Fibroblast of pulmonary artery (primary cell): ENCODE results near the gene MMP28.
A peak's percentile ranks its signal among the peaks of the same experiment; 100 is the strongest.

Experiments used
- DNase-seq: peaks from one replicate; pipeline ENCODE4 v3.0.0-alpha.2; 2010; ENCODE audit warnings: low read depth
- H3K4me3 ChIP-seq: replicated peaks from 2 replicates; pipeline ENCODE4 v1.5.1; 2011; ENCODE audit warnings: low read depth, mild to moderate bottlenecking, control low read depth, low read length, moderate library complexity
- TF ChIP-seq, protein P1 (sequence below): IDR thresholded peaks from 2 replicates; pipeline ENCODE4 v1.5.1; 2011; ENCODE audit warnings: mild to moderate bottlenecking, control low read depth, low read length, inconsistent platforms; ENCODE audit errors: missing control alignments

The MMP28 gene

GRCh38 chr17:35821308-35821707 lies 25.9 kb upstream of the MMP28 start:
- H3K4me3 ChIP-seq, result no peak overlapping the region
- TF ChIP-seq, protein P1, sequence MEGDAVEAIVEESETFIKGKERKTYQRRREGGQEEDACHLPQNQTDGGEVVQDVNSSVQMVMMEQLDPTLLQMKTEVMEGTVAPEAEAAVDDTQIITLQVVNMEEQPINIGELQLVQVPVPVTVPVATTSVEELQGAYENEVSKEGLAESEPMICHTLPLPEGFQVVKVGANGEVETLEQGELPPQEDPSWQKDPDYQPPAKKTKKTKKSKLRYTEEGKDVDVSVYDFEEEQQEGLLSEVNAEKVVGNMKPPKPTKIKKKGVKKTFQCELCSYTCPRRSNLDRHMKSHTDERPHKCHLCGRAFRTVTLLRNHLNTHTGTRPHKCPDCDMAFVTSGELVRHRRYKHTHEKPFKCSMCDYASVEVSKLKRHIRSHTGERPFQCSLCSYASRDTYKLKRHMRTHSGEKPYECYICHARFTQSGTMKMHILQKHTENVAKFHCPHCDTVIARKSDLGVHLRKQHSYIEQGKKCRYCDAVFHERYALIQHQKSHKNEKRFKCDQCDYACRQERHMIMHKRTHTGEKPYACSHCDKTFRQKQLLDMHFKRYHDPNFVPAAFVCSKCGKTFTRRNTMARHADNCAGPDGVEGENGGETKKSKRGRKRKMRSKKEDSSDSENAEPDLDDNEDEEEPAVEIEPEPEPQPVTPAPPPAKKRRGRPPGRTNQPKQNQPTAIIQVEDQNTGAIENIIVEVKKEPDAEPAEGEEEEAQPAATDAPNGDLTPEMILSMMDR, result no peak
- DNase-seq, result no peak

DNA sequence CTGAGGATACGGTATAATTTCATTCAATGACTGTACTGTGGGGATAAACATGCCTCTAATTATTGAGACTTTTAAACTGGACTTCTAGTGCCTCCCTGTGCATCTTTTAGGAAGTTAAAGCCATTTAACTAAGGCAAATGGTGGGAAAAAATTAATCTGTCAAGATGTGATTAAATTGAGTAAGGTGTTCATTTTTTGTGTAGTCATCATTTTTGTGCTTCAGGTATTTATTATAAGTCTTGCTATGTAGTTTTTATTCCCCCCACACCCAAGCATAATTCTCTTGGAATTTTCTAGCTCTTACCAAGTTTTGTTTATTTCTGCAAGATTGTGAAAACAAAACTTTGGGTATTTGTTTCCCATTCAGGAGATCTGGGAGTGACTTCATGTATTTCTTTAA lies 24.0 kb upstream of the MMP28 start:
- no peak overlapping the region for H3K4me3 ChIP-seq
- TF ChIP-seq, protein P1, result no peak
- no peak for DNase-seq

DNA sequence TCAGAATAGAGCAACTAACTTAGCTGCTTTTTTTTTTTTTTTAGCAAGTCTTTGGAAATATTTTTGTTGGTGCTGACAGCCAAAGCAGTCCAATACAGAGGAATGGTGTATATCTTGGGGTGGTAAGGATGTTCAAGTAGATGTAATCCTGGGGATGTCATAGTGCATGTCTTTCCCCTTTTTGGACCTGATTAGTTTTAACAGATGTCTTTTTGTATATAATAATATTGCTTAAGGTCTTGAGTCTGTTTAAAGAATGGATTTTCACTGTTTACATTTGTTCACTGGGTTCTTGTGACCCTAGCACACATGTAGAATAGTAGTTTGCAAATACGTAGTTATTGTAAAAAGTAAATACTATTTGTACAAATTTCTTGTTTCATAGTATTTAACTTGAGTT lies 21.8 kb upstream of the MMP28 start:
- DNase-seq, result no peak
- H3K4me3 ChIP-seq, result no peak overlapping the region
- TF ChIP-seq, protein P1, result no peak

DNA sequence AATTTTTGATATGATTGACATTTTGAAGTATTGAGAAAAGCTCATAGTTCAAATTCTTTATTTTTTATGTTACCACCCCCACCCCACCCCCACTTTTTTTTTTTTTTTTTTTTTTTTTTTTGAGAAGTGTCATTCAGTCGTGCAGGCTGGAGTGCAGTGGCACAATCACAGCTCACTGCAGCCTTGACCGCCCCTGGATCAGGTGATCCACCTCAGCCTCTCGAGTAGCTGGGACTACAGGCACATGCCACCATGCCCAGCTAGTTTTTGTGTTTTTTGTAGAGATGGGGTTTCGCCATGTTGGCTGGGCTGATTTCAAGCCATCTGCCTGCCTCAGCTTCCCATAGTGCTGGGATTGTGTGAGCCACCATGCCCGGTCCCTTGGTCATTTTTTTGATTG lies 21.3 kb upstream of the MMP28 start:
- DNase-seq, result no peak
- TF ChIP-seq, protein P1, result no peak
- H3K4me3 ChIP-seq, result no peak overlapping the region

DNA sequence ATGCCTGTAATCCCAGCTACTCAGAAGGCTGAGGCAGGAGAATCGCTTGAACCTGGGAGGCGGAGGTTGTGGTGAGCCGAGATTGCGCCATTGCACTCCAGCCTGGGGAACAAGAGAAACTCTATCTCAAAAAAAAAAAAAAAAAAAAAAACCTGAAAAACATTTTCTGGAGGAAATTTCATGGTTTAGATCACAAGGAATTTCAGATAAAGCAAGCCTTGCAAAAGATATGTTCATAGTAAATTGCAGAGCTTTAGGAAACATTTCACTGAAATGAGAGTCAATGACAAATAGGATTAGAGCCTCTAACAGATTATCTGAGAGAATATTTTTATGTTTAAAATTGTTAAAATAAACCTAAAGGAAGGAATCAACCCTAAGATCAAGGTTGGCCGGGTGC lies 17.0 kb upstream of the MMP28 start:
- TF ChIP-seq, protein P1, result no peak
- no peak for DNase-seq
- no peak overlapping the region for H3K4me3 ChIP-seq

GRCh38 chr17:35811759-35812158 lies 16.3 kb upstream of the MMP28 start:
- DNase-seq, result no peak
- TF ChIP-seq, protein P1, result no peak
- H3K4me3 ChIP-seq, result no peak overlapping the region

DNA sequence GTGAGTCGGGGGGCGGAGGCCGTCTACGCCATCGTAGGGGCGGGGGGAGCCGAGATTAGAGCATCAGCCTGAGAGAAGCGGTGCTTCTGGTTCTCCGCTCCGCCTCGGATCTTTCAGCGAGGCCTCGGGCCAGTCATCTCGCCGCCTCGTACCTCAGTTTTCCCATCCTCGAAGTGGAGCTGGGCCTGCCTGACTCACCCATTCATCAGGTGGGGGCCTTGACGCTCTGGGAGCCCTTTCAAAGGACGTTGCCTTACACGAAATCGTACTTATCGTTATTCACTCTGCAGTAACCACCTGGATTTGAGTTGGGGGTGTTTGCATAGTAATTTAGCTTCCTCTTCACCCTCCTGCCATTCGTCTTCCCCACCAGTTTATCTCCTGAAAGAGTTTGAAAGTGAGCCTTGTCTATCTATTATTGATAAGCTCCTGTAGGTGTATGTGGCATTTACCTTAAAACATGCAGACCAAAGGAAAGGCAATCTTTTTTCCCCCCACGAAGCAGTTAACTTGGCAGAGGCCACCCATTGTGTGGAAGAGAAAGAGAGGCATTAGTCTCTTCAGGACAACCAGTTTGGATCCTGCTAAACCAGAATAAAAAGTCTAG lies 14.5 kb upstream of the MMP28 start:
- no peak for DNase-seq
- H3K4me3 ChIP-seq, result peak overlapping the region; percentile 94
- TF ChIP-seq, protein P1, result no peak
